Measurements from ENCODE around the gene SLC2A10. TPM values are rescaled to one million over a fixed set of nuclear protein-coding genes. Genes with fewer than 3 reads are reported as not detected.

Gene SLC2A10
- total and polyA plus RNA-seq, 2 donors (not counting 1 experiment from before 2014, with no cell fraction given) = 35.3 to 47.2 TPM

DNA sequence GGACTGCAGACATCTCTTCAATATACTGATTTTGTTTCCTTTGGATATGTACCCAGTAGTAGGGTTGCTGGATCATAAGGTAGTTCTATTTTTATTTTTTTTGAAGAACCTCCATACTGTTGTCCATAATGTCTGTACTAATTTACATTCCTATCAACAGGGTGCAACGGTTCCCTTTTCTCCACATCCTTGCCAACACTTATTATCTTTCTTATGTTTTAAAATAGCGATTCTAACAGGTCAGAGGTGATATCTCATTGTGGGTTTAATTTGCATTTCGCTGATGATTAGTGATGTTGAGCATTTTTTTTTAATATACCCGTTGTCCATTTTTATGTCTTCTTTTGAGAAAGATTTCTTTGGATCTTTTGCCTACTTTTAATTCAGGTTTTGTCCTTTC lies 18.3 kb upstream of the SLC2A10 start:
- Histone ChIP-seq H4K20me1 (ENCODE audit: control insufficient read depth, extremely low read depth, insufficient read depth, low read length) (no peaks in the 10 kb centered on the region), H2AFZ (ENCODE audit: low read length) (no peak overlapping the region), H3K4me3 (replicated peaks in 1 of 4; ENCODE audit: control extremely low read depth in 1 of 4, insufficient read depth in 1 of 4, low read depth in 3 of 4, low read length in 4 of 4) (no peak overlapping the region), H3K27me3 (ENCODE audit: control insufficient read depth, insufficient read depth, low read length) (no peaks in the 10 kb centered on the region), H3K79me2 (ENCODE audit: control insufficient read depth, insufficient read depth, low read length) (peaks cover 27% of the 10 kb centered on the region), H3K4me2 (ENCODE audit: extremely low read depth, insufficient read depth, low read length) (no peak overlapping the region), H3K36me3 (ENCODE audit: control insufficient read depth, insufficient read depth, low read length) (peaks cover 2% of the 10 kb centered on the region), H3K27ac (ENCODE audit: insufficient read depth, low read length) (no peak overlapping the region), H3K9ac (ENCODE audit: insufficient read depth, low read length) (no peak overlapping the region), H3K9me3 (ENCODE audit: control insufficient read depth, insufficient read depth, low read depth, low read length) (no peaks in the 10 kb centered on the region), H3K4me1 (ENCODE audit: control insufficient read depth, extremely low read depth, insufficient read depth, low read length) (no peaks in the 10 kb centered on the region)
- TF ChIP-seq, protein P1, sequence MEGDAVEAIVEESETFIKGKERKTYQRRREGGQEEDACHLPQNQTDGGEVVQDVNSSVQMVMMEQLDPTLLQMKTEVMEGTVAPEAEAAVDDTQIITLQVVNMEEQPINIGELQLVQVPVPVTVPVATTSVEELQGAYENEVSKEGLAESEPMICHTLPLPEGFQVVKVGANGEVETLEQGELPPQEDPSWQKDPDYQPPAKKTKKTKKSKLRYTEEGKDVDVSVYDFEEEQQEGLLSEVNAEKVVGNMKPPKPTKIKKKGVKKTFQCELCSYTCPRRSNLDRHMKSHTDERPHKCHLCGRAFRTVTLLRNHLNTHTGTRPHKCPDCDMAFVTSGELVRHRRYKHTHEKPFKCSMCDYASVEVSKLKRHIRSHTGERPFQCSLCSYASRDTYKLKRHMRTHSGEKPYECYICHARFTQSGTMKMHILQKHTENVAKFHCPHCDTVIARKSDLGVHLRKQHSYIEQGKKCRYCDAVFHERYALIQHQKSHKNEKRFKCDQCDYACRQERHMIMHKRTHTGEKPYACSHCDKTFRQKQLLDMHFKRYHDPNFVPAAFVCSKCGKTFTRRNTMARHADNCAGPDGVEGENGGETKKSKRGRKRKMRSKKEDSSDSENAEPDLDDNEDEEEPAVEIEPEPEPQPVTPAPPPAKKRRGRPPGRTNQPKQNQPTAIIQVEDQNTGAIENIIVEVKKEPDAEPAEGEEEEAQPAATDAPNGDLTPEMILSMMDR (conservative IDR thresholded peaks at IDR 0.05 in 1 of 2, IDR thresholded peaks at IDR 0.05 in 1 of 2; ENCODE audit: low read depth in 1 of 2, low read length in 2 of 2) = no peak
- TF ChIP-seq EZH2 (IDR thresholded peaks at IDR 0.05; ENCODE audit: low read length, missing control alignments) = no peak
- DNase-seq (ENCODE audit: low read depth in 2 of 2) = no peak

DNA sequence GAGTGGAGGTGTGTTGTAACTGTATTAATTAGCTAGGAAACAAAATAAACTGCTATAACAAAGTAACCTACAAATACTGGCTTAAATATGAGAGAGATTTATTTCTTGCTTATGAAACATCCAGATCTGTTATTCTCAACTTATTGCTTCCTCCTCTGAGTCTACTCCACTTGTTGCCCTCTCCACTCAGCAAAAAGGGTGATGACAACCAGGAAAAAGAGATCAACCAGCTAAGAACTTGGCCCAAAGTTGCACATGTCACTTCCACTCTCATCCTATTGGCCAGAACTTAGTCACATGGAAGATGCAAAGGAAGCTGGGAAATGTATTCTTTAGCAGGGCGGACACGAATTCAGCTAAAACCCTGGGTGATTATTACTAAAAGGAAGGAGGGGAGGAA lies 15.0 kb upstream of the SLC2A10 start:
- H3K36me3 ChIP-seq (ENCODE audit: control insufficient read depth, insufficient read depth, low read length) = no peaks in the 10 kb centered on the region
- peak in 1 of 2 donors; percentile 57 for DNase-seq (ENCODE audit: low read depth in 2 of 2)
- H3K4me1 ChIP-seq (ENCODE audit: control insufficient read depth, extremely low read depth, insufficient read depth, low read length) = no peaks in the 10 kb centered on the region
- H2AFZ ChIP-seq (ENCODE audit: low read length) = no peak overlapping the region
- H3K79me2 ChIP-seq (ENCODE audit: control insufficient read depth, insufficient read depth, low read length) = no peaks in the 10 kb centered on the region
- no peaks in the 10 kb centered on the region for H3K27me3 ChIP-seq (ENCODE audit: control insufficient read depth, insufficient read depth, low read length)
- no peak overlapping the region for H3K9ac ChIP-seq (ENCODE audit: insufficient read depth, low read length)
- H3K4me3 ChIP-seq (replicated peaks in 1 of 4; ENCODE audit: control extremely low read depth in 1 of 4, insufficient read depth in 1 of 4, low read depth in 3 of 4, low read length in 4 of 4) = no peak overlapping the region
- no peak overlapping the region for H3K4me2 ChIP-seq (ENCODE audit: extremely low read depth, insufficient read depth, low read length)
- H3K27ac ChIP-seq (ENCODE audit: insufficient read depth, low read length) = no peak overlapping the region
- no peak for TF ChIP-seq EZH2 (IDR thresholded peaks at IDR 0.05; ENCODE audit: low read length, missing control alignments)
- TF ChIP-seq, protein P1 (conservative IDR thresholded peaks at IDR 0.05 in 1 of 2, IDR thresholded peaks at IDR 0.05 in 1 of 2; ENCODE audit: low read depth in 1 of 2, low read length in 2 of 2) = no peak
- H3K9me3 ChIP-seq (ENCODE audit: control insufficient read depth, insufficient read depth, low read depth, low read length) = no peaks in the 10 kb centered on the region
- no peaks in the 10 kb centered on the region for H4K20me1 ChIP-seq (ENCODE audit: control insufficient read depth, extremely low read depth, insufficient read depth, low read length)

DNA sequence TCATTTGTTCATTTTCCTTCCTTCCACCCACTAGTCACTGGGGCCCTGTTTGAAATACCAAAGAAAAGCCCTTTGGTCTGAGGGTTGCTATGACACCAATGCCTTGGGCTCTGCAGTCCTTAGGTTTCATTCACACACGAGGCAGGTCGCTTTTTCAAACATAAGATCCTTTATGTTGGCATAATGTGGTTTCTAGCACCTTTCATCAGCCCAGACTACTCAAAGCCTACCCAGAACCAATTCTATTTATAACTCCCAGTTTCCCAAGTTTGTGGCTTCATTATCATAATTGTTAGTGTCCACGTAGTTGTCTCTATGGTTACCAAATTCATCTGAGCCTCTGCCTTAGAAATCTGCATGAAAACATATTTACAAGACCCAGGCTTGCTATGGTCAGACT lies 13.6 kb upstream of the SLC2A10 start:
- Histone ChIP-seq H3K4me2 (ENCODE audit: extremely low read depth, insufficient read depth, low read length) (no peak overlapping the region), H2AFZ (ENCODE audit: low read length) (no peak overlapping the region), H3K27ac (ENCODE audit: insufficient read depth, low read length) (no peak overlapping the region), H3K79me2 (ENCODE audit: control insufficient read depth, insufficient read depth, low read length) (no peaks in the 10 kb centered on the region), H3K36me3 (ENCODE audit: control insufficient read depth, insufficient read depth, low read length) (no peaks in the 10 kb centered on the region), H4K20me1 (ENCODE audit: control insufficient read depth, extremely low read depth, insufficient read depth, low read length) (no peaks in the 10 kb centered on the region), H3K4me3 (replicated peaks in 1 of 4; ENCODE audit: control extremely low read depth in 1 of 4, insufficient read depth in 1 of 4, low read depth in 3 of 4, low read length in 4 of 4) (no peak overlapping the region), H3K9me3 (ENCODE audit: control insufficient read depth, insufficient read depth, low read depth, low read length) (no peaks in the 10 kb centered on the region), H3K4me1 (ENCODE audit: control insufficient read depth, extremely low read depth, insufficient read depth, low read length) (no peaks in the 10 kb centered on the region), H3K9ac (ENCODE audit: insufficient read depth, low read length) (no peak overlapping the region), H3K27me3 (ENCODE audit: control insufficient read depth, insufficient read depth, low read length) (no peaks in the 10 kb centered on the region)
- DNase-seq (ENCODE audit: low read depth in 2 of 2) = peak; percentile 67 to 76
- TF ChIP-seq, protein P1 (conservative IDR thresholded peaks at IDR 0.05 in 1 of 2, IDR thresholded peaks at IDR 0.05 in 1 of 2; ENCODE audit: low read depth in 1 of 2, low read length in 2 of 2) = no peak
- TF ChIP-seq EZH2 (IDR thresholded peaks at IDR 0.05; ENCODE audit: low read length, missing control alignments) = no peak
